MM.1S (cell line): ENCODE data around the gene ZSWIM4.

ENCODE experiments used
- DNase-seq: peaks from one replicate; pipeline ENCODE4 v3.0.0-alpha.2; 2015
- H2AFZ ChIP-seq: fragments of 300-600 bp; sonication (generic); 2 replicates; pipeline ENCODE4 v1.6.0; 2016; ENCODE audit warnings: antibody characterized with exemption, low read length
- H3F3A ChIP-seq: fragments of 300-600 bp; sonication (generic); 2 replicates; pipeline ENCODE4 v1.6.1; 2016; ENCODE audit warnings: mild to moderate bottlenecking, antibody characterized with exemption, low read length, moderate library complexity, mixed read lengths; ENCODE audit not compliant: insufficient read depth
- H3K27ac ChIP-seq: fragments of 300-600 bp; sonication (generic); 2 replicates; pipeline ENCODE4 v1.5.1; 2016; ENCODE audit warnings: mild to moderate bottlenecking, low read length
- H3K27me3 ChIP-seq: fragments of 300-600 bp; sonication (generic); replicated peaks from 2 replicates; pipeline ENCODE4 v1.6.0; 2016; ENCODE audit warnings: low read length; ENCODE audit not compliant: insufficient read depth
- H3K36me3 ChIP-seq: fragments of 300-600 bp; sonication (generic); replicated peaks from 2 replicates; pipeline ENCODE4 v1.6.1; 2016; ENCODE audit warnings: mild to moderate bottlenecking, low read length, mixed read lengths; ENCODE audit not compliant: insufficient read depth
- H3K4me1 ChIP-seq: fragments of 300-600 bp; sonication (generic); 2 replicates; pipeline ENCODE4 v1.6.1; 2016; ENCODE audit warnings: low read length, mixed read lengths
- H3K4me2 ChIP-seq: fragments of 300-600 bp; sonication (generic); 2 replicates; pipeline ENCODE4 v1.6.0; 2016; ENCODE audit warnings: low read depth, low read length
- H3K4me3 ChIP-seq: fragments of 300-600 bp; sonication (generic); 2 replicates; pipeline ENCODE4 v1.5.1; 2016; ENCODE audit warnings: low read length, mixed read lengths
- H3K79me2 ChIP-seq: fragments of 300-600 bp; sonication (generic); 2 replicates; pipeline ENCODE4 v1.6.1; 2016; ENCODE audit warnings: mixed run types, low read length, mixed read lengths
- H3K9ac ChIP-seq: fragments of 300-600 bp; sonication (generic); 2 replicates; pipeline ENCODE4 v1.6.1; 2016; ENCODE audit warnings: low read length, mixed read lengths
- H3K9me2 ChIP-seq: fragments of 300-600 bp; sonication (generic); replicated peaks from 2 replicates; pipeline ENCODE4 v1.6.1; 2016; ENCODE audit warnings: mild to moderate bottlenecking, low read length, mixed read lengths; ENCODE audit not compliant: insufficient read depth
- H3K9me3 ChIP-seq: fragments of 300-600 bp; sonication (generic); replicated peaks from 2 replicates; pipeline ENCODE4 v1.6.1; 2016; ENCODE audit warnings: mild to moderate bottlenecking, low read length, mixed read lengths; ENCODE audit not compliant: insufficient read depth
- H4K20me1 ChIP-seq: fragments of 300-600 bp; sonication (generic); 2 replicates; pipeline ENCODE4 v1.6.1; 2016; ENCODE audit warnings: mild to moderate bottlenecking, low read length, moderate library complexity, mixed read lengths; ENCODE audit not compliant: insufficient read depth
- EZH2 ChIP-seq: fragments of 300-600 bp; sonication (generic); optimal IDR thresholded peaks from 2 replicates; pipeline ENCODE3; 2017; ENCODE audit warnings: low read depth, mild to moderate bottlenecking, antibody characterized with exemption, low read length, mixed read lengths
- EZH2phosphoT487 ChIP-seq: fragments of 300-600 bp; sonication (generic); IDR thresholded peaks from 2 replicates; pipeline ENCODE4 v1.6.1; 2018; ENCODE audit warnings: antibody characterized with exemption, low read length
- TF ChIP-seq, protein P1 (sequence below): fragments of 300-600 bp; sonication (generic); IDR thresholded peaks from 2 replicates; pipeline ENCODE4 v1.5.1; 2016; ENCODE audit warnings: antibody characterized with exemption, low read length, mixed read lengths

Gene ZSWIM4

DNA sequence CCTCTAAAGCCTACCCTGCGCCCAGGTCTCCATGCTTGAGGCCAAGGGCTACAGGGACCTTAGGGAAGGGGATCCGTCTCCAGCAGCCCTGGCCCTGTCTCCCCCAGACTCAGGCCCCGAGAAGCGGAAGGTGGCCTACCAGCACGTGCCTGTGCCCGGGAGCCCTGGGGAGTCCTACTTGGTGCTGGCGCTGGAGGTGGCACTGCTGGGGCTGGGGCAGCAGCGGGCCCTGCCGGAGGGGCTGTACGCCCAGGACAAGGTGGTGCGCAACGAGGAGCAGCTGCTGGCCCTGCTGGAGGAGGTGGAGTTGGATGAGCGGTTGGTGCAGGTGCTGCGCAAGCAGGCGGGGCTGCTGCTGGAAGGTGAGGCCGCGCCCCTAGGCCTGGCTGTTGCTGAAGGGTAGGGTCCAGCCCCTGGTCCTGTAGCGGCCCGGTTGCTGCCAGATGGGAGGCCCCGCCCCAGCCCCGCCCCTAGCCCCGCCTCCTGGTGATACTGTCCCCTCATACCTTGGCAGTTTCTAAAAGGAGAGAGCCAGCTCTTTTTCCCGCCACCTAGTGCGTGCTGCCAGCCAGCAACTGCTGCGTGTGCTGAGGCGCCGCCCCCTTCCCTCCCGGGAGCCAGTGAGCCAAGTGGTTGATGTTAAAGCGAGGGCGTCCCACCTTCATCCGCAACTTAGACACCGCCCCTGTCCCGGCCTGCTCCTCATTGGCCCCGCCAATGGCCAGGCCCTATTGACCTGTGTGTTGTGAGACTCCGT is 22.6 kb downstream of the ZSWIM4 start:
- H3K4me2 ChIP-seq = peak overlapping the region; percentile 96
- no peaks in the 10 kb centered on the region for H3K9me3 ChIP-seq
- H4K20me1 ChIP-seq = no peaks in the 10 kb centered on the region
- H3K79me2 ChIP-seq = 0 out of 2 replicates have a peak, but pooled peaks cover 2% of the 10 kb centered on the region
- H3K27me3 ChIP-seq = no peaks in the 10 kb centered on the region
- H3K9ac ChIP-seq = peak overlapping the region; percentile 88
- H3F3A ChIP-seq = no peaks in the 10 kb centered on the region
- peak; percentile 99 for DNase-seq
- peaks cover 6% of the 10 kb centered on the region; the same call in 1 of the 2 replicates for H3K4me1 ChIP-seq
- TF ChIP-seq, protein P1, sequence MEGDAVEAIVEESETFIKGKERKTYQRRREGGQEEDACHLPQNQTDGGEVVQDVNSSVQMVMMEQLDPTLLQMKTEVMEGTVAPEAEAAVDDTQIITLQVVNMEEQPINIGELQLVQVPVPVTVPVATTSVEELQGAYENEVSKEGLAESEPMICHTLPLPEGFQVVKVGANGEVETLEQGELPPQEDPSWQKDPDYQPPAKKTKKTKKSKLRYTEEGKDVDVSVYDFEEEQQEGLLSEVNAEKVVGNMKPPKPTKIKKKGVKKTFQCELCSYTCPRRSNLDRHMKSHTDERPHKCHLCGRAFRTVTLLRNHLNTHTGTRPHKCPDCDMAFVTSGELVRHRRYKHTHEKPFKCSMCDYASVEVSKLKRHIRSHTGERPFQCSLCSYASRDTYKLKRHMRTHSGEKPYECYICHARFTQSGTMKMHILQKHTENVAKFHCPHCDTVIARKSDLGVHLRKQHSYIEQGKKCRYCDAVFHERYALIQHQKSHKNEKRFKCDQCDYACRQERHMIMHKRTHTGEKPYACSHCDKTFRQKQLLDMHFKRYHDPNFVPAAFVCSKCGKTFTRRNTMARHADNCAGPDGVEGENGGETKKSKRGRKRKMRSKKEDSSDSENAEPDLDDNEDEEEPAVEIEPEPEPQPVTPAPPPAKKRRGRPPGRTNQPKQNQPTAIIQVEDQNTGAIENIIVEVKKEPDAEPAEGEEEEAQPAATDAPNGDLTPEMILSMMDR = peak; percentile 14
- no peak for TF ChIP-seq EZH2phosphoT487
- peak overlapping the region; percentile 84 for H2AFZ ChIP-seq
- peak overlapping the region; percentile 88 for H3K27ac ChIP-seq
- no peaks in the 10 kb centered on the region for H3K9me2 ChIP-seq
- no peaks in the 10 kb centered on the region for H3K36me3 ChIP-seq
- peak overlapping the region; percentile 80 for H3K4me3 ChIP-seq

DNA sequence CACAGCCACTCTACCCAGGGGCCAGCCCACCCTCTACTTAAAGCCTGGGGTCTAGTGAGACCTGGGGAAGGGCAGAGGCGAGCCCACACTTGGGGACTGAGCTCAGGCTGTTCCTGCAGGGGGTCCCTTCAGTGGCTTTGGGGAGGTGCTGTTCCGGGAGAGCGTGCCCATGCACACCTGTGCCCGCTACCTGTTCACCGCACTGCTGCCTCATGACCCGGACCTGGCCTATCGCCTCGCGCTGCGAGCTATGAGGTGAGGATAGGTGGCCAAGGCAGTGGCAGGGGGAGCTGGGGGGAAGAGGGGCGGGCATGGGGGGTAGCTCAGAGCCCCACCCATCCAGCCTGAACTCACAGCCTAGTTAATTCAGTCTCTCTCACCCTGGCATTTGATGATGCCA is 24.0 kb downstream of the ZSWIM4 start:
- Histone ChIP-seq H3K9me3 (no peaks in the 10 kb centered on the region), H3K4me1 (peaks cover 6% of the 10 kb centered on the region; the same call in 1 of the 2 replicates), H3K9me2 (no peaks in the 10 kb centered on the region), H3K9ac (no peak overlapping the region), H3K4me3 (no peak overlapping the region), H3K36me3 (no peaks in the 10 kb centered on the region), H3F3A (no peaks in the 10 kb centered on the region), H2AFZ (no peak overlapping the region), H3K27ac (no peak overlapping the region), H3K4me2 (no peak overlapping the region), H3K27me3 (no peaks in the 10 kb centered on the region), H3K79me2 (0 out of 2 replicates have a peak, but pooled peaks cover 2% of the 10 kb centered on the region), H4K20me1 (no peaks in the 10 kb centered on the region)
- TF ChIP-seq EZH2 = no peak
- TF ChIP-seq, protein P1 = no peak
- no peak for TF ChIP-seq EZH2phosphoT487
- no peak for DNase-seq

DNA sequence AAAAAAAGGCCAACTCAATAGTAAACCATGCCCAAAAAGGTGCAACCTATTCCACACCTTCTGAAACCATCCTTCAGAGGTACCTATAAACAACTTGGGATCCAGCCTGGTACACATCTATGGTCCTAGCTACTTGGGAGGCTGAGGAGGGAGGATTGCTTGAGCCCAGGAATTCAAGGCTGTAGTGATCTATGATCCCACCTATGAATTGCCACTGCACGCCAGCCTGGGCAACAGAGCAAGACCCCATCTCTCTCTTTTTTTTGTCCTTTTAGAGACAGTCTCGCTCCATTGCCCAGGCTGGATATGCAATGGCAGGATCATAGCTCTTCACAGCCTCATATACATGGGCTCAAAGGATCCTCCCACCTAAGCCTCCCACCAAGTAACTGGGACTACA is 26.0 kb downstream of the ZSWIM4 start:
- Histone ChIP-seq H2AFZ (no peak overlapping the region), H3K9me3 (no peaks in the 10 kb centered on the region), H3F3A (no peaks in the 10 kb centered on the region), H3K4me2 (no peak overlapping the region), H3K36me3 (no peaks in the 10 kb centered on the region), H3K9ac (no peak overlapping the region), H3K27ac (no peak overlapping the region), H3K79me2 (0 out of 2 replicates have a peak, but pooled peaks cover 2% of the 10 kb centered on the region), H3K27me3 (no peaks in the 10 kb centered on the region), H4K20me1 (no peaks in the 10 kb centered on the region), H3K9me2 (no peaks in the 10 kb centered on the region), H3K4me3 (no peak overlapping the region), H3K4me1 (peaks cover 6% of the 10 kb centered on the region; the same call in 1 of the 2 replicates)
- no peak for DNase-seq
- no peak for TF ChIP-seq EZH2
- TF ChIP-seq, protein P1 = no peak
- TF ChIP-seq EZH2phosphoT487 = no peak
